ENCODE data around the gene TRAF1.

The TRAF1 gene

DNA sequence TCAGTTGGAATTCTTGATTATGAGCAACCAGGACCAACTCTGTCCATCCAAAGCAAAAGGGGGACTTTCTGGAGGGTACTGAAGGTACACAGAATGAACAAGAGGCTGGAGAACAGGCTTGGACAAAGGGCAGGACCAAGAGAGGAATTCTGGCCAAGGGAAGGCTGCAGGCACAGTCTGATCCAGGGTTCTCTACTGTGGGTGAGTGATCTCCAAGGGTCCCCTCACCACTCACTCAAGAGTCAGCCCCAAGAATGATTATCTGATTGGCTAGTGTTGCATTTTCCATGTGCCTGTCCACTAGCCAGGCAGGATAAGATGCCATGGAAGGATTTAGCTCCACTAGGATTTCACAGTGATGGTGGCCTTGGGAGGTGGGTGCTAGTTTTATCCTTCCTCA, 38.0 kb downstream of the TRAF1 start:
- no peak for DNase-seq (ENCODE audit: extremely low spot score)
- no peak for TF ChIP-seq FOXM1 (IDR thresholded peaks at IDR 0.05; ENCODE audit: borderline replicate concordance)
- TF ChIP-seq HDGF (IDR thresholded peaks at IDR 0.05; ENCODE audit: borderline replicate concordance): no peak
- no peak for TF ChIP-seq L3MBTL2 (conservative IDR thresholded peaks at IDR 0.05)
- TF ChIP-seq LEF1 (IDR thresholded peaks at IDR 0.05; ENCODE audit: borderline replicate concordance): no peak
- no peak for TF ChIP-seq SP1 (IDR thresholded peaks at IDR 0.05)
- TF ChIP-seq, protein P1, sequence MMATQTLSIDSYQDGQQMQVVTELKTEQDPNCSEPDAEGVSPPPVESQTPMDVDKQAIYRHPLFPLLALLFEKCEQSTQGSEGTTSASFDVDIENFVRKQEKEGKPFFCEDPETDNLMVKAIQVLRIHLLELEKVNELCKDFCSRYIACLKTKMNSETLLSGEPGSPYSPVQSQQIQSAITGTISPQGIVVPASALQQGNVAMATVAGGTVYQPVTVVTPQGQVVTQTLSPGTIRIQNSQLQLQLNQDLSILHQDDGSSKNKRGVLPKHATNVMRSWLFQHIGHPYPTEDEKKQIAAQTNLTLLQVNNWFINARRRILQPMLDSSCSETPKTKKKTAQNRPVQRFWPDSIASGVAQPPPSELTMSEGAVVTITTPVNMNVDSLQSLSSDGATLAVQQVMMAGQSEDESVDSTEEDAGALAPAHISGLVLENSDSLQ (IDR thresholded peaks at IDR 0.05): no peak
- TF ChIP-seq ZNF384 (IDR thresholded peaks at IDR 0.05): no peak
- no peak for TF ChIP-seq ELF4 (IDR thresholded peaks at IDR 0.05)
- no peak for TF ChIP-seq TARDBP (IDR thresholded peaks at IDR 0.05)
- no peak for TF ChIP-seq NFRKB (IDR thresholded peaks at IDR 0.05)
- no peak for TF ChIP-seq SUZ12 (IDR thresholded peaks at IDR 0.05)
- TF ChIP-seq ARNT (IDR thresholded peaks at IDR 0.05): no peak
- no peak for TF ChIP-seq FOXA1 (IDR thresholded peaks at IDR 0.05)
- TF ChIP-seq BHLHE40 (IDR thresholded peaks at IDR 0.05; ENCODE audit: borderline replicate concordance): no peak
- no peak for TF ChIP-seq CTBP1 (IDR thresholded peaks at IDR 0.05; ENCODE audit: borderline replicate concordance)
- TF ChIP-seq FOXK2 (IDR thresholded peaks at IDR 0.05): no peak
- ChIA-PET POLR2A (no interaction called here), CTCF (no interaction called here)

DNA sequence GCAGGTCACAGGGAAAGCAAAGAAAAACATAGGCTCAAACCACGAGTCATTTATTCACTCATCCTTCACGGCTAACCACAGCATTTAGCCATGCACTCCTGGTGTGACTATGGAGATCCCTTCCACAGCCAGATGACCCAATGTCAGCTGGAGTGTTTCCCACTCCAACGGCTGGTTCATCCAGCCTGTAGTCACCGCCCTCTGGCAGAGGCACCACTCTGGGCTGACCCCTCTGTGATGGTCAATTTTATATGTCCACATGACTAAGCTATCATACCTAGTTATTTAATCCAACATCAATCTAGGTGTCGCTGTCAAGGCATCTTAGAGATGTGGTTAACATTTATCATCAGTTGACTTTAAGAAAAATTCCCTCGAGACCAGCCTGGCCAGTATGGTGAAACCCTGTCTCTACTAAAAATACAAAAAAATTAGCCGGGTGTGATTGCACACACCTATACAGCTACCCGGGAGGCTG, 40.1 kb downstream of the TRAF1 start:
- TF ChIP-seq TARDBP (IDR thresholded peaks at IDR 0.05) (no peak), SUZ12 (IDR thresholded peaks at IDR 0.05) (no peak), ELF4 (IDR thresholded peaks at IDR 0.05) (no peak), HDGF (IDR thresholded peaks at IDR 0.05; ENCODE audit: borderline replicate concordance) (no peak), ZNF384 (IDR thresholded peaks at IDR 0.05) (no peak)
- TF ChIP-seq, protein P1 (IDR thresholded peaks at IDR 0.05): no peak
- ChIA-PET CTCF (interaction anchor here (0.6 kb wide), 1 partner anchor 13 kb away, joined by 3 read pairs; no protein-coding TSS in a partner anchor), POLR2A (no interaction called here)
- no peak for DNase-seq (ENCODE audit: extremely low spot score)

DNA sequence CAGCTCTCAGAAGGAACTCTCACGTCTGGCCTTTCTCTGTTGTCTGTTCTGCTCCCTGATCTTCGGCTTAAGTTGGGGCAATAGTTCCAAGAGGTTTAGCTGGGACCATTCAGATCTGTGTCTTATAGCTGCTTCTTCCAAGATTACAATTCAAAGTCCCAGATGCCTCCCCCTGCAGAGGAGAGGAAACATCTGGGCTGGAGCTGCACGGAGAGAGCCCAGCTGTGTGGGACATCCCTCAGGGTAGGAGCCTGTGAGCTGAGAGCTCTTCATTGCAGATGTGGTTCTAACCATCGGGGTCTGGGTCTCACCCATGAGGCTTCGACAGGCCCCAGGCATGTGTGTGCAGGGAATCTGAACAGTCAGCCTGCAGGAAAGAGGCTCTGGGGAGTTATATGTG, 40.6 kb downstream of the TRAF1 start:
- POLR2A ChIA-PET: interaction anchor here (0.7 kb wide), 1 partner anchor 9 kb away, joined by 3 read pairs; the partner anchor contains the start of gene PHF19
- no peak for TF ChIP-seq ARNT (IDR thresholded peaks at IDR 0.05)
- no peak for TF ChIP-seq SUZ12 (IDR thresholded peaks at IDR 0.05)
- TF ChIP-seq FOXM1 (IDR thresholded peaks at IDR 0.05; ENCODE audit: borderline replicate concordance): no peak
- TF ChIP-seq TARDBP (IDR thresholded peaks at IDR 0.05): no peak
- TF ChIP-seq CTBP1 (IDR thresholded peaks at IDR 0.05; ENCODE audit: borderline replicate concordance): no peak
- TF ChIP-seq FOXA1 (IDR thresholded peaks at IDR 0.05): no peak
- no peak for TF ChIP-seq NFRKB (IDR thresholded peaks at IDR 0.05)
- TF ChIP-seq, protein P1 (IDR thresholded peaks at IDR 0.05): no peak
- TF ChIP-seq LEF1 (IDR thresholded peaks at IDR 0.05; ENCODE audit: borderline replicate concordance): no peak
- TF ChIP-seq L3MBTL2 (conservative IDR thresholded peaks at IDR 0.05): no peak
- TF ChIP-seq ELF4 (IDR thresholded peaks at IDR 0.05): no peak
- TF ChIP-seq SP1 (IDR thresholded peaks at IDR 0.05): no peak
- TF ChIP-seq FOXK2 (IDR thresholded peaks at IDR 0.05): no peak
- no peak for TF ChIP-seq HDGF (IDR thresholded peaks at IDR 0.05; ENCODE audit: borderline replicate concordance)
- no peak for TF ChIP-seq BHLHE40 (IDR thresholded peaks at IDR 0.05; ENCODE audit: borderline replicate concordance)
- TF ChIP-seq ZNF384 (IDR thresholded peaks at IDR 0.05): no peak
- DNase-seq (ENCODE audit: extremely low spot score): no peak
- CTCF ChIA-PET: interaction anchor here (0.6 kb wide), 1 partner anchor 14 kb away, joined by 3 read pairs; no protein-coding TSS in a partner anchor

DNA sequence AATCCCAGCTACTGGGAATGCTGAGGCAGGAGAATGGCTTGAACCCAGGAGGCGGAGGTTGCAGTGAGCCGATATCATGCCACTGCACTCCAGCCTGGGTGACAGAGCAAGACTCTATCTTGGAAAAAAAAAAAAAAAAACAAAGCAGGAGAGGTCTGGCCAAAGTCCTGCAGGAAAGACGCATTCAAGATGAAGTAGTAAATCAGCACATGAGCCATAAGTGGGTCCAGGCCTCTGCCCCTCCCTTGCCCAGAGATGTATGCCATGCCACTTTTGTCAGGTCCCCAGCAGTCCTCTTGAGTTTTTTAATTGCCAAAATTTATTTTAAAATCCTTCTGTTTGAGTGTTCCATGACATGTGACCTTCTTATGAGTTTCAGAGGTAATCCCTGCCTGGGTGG, 41.1 kb downstream of the TRAF1 start:
- no peak for DNase-seq (ENCODE audit: extremely low spot score)
- TF ChIP-seq CTBP1 (IDR thresholded peaks at IDR 0.05; ENCODE audit: borderline replicate concordance): no peak
- no peak for TF ChIP-seq L3MBTL2 (conservative IDR thresholded peaks at IDR 0.05)
- no peak for TF ChIP-seq SUZ12 (IDR thresholded peaks at IDR 0.05)
- TF ChIP-seq LEF1 (IDR thresholded peaks at IDR 0.05; ENCODE audit: borderline replicate concordance): no peak
- TF ChIP-seq FOXA1 (IDR thresholded peaks at IDR 0.05): no peak
- TF ChIP-seq NFRKB (IDR thresholded peaks at IDR 0.05): no peak
- TF ChIP-seq HDGF (IDR thresholded peaks at IDR 0.05; ENCODE audit: borderline replicate concordance): no peak
- no peak for TF ChIP-seq TARDBP (IDR thresholded peaks at IDR 0.05)
- TF ChIP-seq, protein P1 (IDR thresholded peaks at IDR 0.05): no peak
- TF ChIP-seq ELF4 (IDR thresholded peaks at IDR 0.05): no peak
- TF ChIP-seq ZNF384 (IDR thresholded peaks at IDR 0.05): no peak
- TF ChIP-seq FOXK2 (IDR thresholded peaks at IDR 0.05): no peak
- no peak for TF ChIP-seq ARNT (IDR thresholded peaks at IDR 0.05)
- TF ChIP-seq BHLHE40 (IDR thresholded peaks at IDR 0.05; ENCODE audit: borderline replicate concordance): no peak
- no peak for TF ChIP-seq FOXM1 (IDR thresholded peaks at IDR 0.05; ENCODE audit: borderline replicate concordance)
- TF ChIP-seq SP1 (IDR thresholded peaks at IDR 0.05): no peak
- ChIA-PET POLR2A (interaction anchor here (0.7 kb wide), 1 partner anchor 8 kb away, joined by 3 read pairs; the partner anchor contains the start of gene PHF19), CTCF (no interaction called here)

DNA sequence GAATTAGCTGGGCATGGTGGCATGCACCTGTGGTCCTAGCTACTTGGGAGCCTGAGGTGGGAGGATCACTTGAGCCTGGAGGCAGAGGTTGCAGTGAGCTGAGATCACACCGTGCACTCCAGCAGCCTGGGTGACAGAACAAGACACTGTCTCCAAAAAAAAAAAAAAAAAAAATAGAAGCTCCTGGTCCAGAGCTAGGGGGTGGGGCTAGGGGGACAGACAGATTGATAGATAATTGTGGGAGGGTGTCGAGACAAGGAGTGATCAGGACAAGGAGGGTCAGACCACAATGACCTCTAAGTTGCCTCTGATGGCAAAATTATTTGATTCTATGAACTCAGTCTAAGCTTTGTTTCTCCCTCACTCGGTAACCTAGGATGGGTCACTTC, 43.0 kb downstream of the TRAF1 start:
- ChIA-PET CTCF (no interaction called here), POLR2A (no interaction called here)
- no peak for DNase-seq (ENCODE audit: extremely low spot score)
- TF ChIP-seq FOXK2 (IDR thresholded peaks at IDR 0.05) (no peak), FOXM1 (IDR thresholded peaks at IDR 0.05; ENCODE audit: borderline replicate concordance) (no peak), ZNF384 (IDR thresholded peaks at IDR 0.05) (no peak), LEF1 (IDR thresholded peaks at IDR 0.05; ENCODE audit: borderline replicate concordance) (no peak), SP1 (IDR thresholded peaks at IDR 0.05) (no peak), SUZ12 (IDR thresholded peaks at IDR 0.05) (no peak), ELF4 (IDR thresholded peaks at IDR 0.05) (no peak), BHLHE40 (IDR thresholded peaks at IDR 0.05; ENCODE audit: borderline replicate concordance) (no peak), ARNT (IDR thresholded peaks at IDR 0.05) (no peak), FOXA1 (IDR thresholded peaks at IDR 0.05) (no peak), L3MBTL2 (conservative IDR thresholded peaks at IDR 0.05) (no peak), CTBP1 (IDR thresholded peaks at IDR 0.05; ENCODE audit: borderline replicate concordance) (no peak), NFRKB (IDR thresholded peaks at IDR 0.05) (no peak), HDGF (IDR thresholded peaks at IDR 0.05; ENCODE audit: borderline replicate concordance) (no peak), TARDBP (IDR thresholded peaks at IDR 0.05) (no peak)
- TF ChIP-seq, protein P1 (IDR thresholded peaks at IDR 0.05): no peak
